Effector CD4-positive, alpha-beta T cell (primary cell): ENCODE data around the gene FER.
A peak's percentile ranks its signal among the peaks of the same experiment; 100 is the strongest.
"Not testable (repeated sequence)": the region's sequence is repeated elsewhere in the genome, so short reads cannot be mapped to it uniquely, and the experiment has no call there.

Source experiments
- DNase-seq: peaks from one replicate; pipeline ENCODE4 v3.0.0-alpha.2; 2020
- total RNA-seq: gene quantifications from one replicate; lab custom pipeline; 2026; lab: John Stamatoyannopoulos, UW

Gene FER
- 15.8 reads per million, percentile 41 among the genes with 10 or more reads in this experiment for total RNA-seq

GRCh38 chr5:108747774-108748400 lies at the start of gene FER:
FER (plus strand) TSS chr5:108747897; CDS start chr5:108798183, 50,286 bp downstream.
- DNase-seq, result peak; percentile 43

DNA sequence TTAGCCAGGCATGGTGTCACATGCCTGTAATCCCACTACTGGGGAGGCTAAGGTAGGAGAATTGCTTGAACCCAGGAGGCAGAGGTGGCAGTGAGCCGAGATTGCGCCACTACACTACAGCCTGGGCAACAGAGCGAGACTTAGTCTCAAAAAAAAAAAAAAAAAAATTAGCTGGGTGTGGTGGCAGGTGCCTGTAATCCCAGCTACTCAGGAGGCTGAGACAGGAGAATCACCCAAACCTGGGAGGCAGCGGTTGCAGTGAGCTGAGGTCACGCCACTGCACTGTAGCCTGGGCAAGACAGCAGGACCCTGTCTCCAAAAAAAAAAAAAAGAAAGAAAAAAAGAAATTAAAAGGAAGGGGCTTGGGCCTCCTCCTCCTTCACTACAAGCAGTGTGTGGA lies 47.3 kb upstream of the FER start:
- not testable (repeated sequence) for DNase-seq

DNA sequence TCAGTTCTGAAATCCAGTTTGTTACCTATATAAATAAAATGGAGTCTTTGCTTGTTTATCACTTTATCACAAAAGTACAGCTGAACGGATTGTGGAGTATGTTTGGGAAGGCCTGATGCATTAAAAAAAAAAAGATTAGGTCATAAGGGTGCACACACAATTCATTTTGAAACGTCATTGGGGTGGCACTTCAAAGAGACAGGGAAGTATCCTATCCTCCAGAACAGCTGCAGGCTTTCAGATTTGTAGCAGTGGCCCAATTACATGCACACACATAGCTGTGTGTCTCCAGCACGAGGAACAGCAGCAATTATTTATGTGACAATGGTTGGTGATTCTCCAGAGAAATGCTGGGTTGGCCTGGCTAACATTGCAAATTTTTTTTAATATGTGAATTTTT lies 46.8 kb upstream of the FER start:
- no peak for DNase-seq

DNA sequence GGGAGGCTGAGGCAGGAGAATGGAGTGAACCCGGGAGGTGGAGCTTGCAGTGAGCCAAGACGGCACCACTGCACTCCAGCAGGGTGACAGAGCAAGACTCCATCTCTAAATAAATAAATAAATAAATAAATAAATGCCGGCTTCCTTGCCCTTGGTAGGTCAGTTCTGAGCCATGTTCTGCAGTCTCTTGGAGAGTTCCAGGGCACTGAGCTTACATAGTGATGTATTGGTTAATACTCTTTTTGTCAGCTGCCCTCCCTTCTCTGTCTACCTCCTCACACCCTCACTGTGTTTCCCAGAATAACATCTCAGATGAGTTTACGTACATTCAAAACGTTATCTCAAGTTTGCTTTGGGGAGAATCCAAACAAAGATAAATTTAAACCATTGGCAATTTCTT lies 45.2 kb upstream of the FER start:
- no peak for DNase-seq

DNA sequence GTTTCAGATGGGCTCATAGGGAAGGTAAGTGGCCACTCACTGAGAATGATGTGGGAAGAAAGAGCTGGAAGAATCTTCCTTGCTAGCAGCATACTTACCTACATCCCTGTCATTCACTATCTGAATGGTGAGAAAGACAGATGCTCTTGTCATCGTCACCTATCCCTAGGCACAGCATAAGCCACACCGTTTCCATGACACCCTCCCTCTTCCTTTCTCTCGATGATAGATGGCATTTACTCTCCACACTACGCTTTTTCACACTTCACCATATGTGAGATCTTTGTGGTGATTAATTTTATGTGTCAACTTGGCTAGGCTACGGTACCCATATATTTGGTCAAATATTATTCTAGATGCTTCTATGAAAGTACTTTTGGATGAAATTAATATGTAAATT lies 44.4 kb upstream of the FER start:
- no peak for DNase-seq

- no peak for DNase-seq
Observed at GRCh38 chr5:108707141-108707540, 40.6 kb upstream of the FER start.

GRCh38 chr5:108711898-108712297 lies 35.8 kb upstream of the FER start:
- no peak for DNase-seq

GRCh38 chr5:108715408-108715807 lies 32.3 kb upstream of the FER start:
- DNase-seq, result no peak

DNA sequence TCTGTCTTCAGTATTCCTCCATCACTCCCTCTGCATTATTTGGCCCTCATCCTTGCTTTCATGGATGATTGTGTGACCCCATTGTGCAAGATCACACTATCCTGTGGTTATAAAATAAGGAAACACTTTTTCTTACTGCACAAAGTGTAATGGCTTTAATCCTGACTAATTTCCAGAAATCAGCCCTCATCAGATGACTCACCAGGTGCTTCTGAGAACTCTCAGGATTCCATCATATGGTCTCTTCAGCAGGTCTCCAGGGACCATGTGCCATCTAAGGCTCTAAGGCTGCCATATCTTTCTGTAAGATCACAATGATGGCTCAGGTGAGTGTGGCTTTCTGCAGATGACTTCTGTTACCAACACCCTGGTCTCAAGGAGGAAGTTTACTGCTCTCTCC lies 27.3 kb upstream of the FER start:
- DNase-seq, result no peak

DNA sequence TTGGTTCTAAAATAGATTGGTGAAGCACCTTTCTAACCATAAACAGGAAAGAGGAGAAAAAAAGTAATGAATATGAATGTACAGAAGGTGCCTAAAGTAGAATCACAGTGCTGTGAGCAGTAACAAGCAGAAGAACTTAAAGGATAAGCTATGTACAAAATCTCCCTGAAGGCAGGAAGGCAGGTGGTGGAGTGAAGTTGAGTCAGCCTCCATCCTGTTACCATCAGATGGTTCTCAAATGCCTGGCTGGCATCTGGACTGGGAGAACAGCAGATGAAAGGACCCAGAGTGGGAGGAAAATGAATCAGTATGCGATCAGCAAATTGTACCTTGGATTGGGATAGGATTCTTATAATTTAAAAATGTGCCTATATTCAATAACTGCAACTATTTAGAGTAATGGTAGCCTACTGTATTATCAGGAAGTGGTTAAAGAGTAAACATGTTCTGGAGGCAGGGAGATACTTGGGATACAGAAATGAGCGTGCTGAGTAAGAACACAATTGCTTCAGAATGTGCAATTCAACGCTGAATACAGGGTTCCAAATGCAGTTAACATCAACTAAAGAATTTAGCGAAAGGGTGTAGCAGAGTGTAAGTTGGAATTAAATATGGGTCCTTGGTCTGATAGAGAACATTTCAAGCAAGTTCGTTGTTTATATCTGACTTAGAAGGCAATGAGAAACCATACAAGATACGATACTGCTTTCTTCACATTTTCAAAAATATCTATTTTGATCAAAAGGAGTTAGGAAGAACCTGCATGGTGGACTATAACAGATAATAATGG lies 21.1 kb upstream of the FER start:
- no peak for DNase-seq

DNA sequence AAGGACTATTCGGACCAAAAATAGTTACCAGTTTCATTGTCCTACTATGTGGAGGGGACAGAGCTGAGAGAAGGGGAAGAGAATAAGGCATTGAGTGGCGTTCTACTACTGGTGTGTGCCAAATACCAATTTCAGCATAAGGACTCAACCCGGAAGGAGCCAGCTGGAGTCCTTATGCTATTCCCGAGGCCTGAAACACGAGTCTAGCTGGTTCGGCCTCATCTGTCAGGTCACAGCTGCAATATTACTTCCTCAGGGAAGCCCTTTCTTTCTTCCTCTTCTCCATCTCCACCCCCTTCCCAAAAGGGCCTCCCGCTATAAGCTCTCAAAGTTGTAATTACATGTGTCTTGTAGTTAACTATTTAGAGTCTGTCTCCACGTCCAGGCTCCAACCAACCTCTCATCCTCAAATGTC lies 20.5 kb upstream of the FER start:
- DNase-seq, result no peak

DNA sequence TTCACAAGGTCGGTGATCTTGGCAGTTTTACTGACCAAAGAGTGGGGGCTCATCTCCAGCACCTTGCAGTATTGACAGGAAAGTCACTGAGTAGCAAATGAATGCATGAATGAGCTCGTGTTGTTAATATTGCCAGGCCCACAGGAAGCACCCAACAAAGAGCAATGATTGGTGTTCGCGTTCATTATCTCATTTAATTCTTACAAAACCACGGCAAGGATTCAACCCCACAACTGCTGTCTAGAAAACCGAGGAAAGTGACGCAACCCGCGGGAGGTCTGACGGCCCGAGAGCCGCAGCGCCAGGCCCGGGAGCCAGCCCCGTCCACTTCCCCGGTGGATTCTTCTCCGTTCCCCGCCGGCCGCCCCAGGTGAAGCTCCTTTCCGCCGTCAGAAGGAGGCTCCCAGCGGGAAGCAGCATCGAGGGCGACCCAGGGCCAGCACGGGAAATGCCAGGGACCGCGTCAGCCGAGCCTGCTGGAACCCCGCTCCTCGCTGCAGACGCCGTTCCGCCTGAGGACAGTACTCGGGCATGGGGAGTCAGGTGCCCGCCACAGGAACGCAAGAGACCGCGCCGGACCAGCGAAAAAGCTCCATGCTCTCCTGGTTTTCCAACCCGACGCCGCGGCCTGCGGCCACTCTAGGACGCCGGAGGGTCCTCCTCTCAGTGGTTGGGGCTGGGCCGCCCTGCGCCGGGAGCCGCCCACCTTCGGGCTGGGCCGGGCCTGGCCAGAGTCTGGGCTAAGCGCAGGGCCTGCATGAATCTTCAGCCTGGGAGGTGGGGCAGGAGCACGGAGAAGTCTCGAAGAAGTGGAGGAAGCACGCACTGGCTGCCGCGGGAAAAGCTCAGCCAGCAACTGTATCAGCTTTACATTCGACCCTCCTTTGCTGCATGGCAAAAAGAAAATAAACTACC lies 19.8 kb upstream of the FER start:
- peak; percentile 19 for DNase-seq

DNA sequence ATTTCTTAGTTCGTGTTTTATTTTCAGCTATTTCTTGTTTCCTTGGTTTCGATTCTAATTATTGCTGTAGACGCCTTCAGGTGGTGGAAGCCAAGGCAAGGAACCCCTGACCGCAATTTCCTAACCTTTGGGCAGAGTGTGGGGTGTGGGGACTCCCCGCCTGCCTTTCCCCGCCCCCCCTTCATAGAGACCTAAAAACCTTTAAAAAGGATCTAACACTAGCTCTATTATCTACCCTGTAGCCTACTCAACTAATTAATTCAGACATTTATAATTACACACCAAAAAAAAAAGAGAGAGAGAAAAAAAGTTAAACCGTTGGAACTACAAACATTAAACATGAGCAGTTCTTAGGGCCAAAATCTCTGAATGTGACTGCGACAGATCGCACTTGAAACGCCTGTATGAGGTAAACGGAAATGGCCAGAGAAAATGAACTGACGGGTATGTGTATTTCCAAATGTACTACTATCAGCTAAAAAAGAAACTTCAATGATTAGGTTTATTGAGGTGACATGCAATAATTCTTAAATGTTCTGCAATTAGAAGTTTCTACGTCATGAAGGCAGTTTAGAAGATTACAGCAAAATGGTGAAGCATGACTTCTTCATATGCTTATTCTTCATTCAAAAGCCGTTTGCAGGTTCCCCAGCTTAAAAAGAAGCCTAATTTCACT lies 19.0 kb upstream of the FER start:
- DNase-seq, result peak; percentile 21

DNA sequence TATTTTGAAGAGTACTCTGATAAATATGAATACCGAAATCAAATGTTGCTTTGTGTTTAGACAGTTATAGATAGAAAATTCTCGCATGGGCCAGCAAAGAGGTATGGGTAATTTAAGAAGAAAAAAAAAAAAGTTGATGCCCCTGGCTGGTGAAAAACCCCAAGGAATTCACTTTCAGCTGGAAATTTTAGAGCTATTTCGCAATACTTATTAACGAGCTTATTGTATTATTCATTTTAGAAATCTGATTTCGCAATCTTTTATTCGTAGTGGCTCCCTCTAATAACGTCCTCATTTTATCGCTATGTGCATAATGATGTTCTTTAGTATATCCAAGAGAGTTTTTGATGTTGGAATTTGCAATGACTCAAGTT lies 18.5 kb upstream of the FER start:
- no peak for DNase-seq

DNA sequence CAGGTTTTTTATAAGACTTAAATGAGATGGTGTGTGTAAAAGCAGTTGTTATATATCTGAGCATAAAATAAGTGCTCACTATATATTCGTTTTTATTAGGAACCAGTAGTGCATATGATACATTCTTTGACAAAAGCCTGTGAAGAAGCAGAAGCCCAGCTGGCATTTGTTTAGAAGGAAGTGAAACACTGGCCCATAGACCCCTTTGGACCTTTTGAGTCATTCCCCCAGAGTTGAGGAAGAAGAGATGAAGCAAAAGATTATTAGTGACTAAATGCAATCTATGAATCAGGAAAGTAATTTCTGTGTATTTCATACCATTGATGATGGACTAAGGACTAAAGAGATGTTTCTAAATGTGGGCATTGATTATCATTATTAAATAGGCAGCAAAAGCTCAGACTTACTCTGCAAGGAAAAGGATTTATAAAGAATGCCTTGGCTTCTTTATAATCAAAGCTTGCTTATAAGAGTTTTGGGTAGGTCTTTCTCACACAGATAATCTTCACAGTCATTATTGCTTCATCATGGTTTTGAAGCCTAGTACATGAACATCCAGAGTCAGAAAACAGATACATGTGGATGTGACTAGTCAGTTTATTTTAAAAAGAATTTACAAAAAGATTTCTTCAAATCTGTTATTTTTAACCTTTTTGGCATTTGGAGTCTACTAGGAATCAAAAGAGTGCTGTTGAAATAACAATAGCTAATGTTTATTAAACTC lies 16.9 kb upstream of the FER start:
- DNase-seq, result no peak

DNA sequence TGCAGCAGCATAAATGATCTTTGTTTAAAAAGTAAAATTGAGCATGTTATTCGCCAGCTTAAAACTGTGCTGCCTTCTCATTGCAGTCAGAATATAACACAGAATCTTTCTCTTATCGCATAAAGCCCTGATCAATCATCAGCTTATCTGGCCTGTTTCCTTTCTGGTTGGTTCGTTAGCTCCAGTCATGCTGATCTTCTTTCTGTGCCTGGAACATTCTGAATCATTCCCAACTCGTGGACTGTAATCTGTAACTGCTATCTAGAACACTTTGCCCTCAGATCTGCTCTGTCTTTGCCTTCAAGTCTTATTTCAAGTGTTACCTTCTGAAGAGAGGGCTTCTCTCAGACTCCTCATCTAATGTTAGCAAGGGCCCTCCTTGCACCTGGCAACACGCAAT lies 11.9 kb upstream of the FER start:
- DNase-seq, result no peak

- no peak for DNase-seq
Observed at GRCh38 chr5:108736855-108737254, 10.8 kb upstream of the FER start.

- DNase-seq, result no peak
Observed at GRCh38 chr5:108739376-108739775, 8.3 kb upstream of the FER start.

GRCh38 chr5:108739906-108740305 lies 7.8 kb upstream of the FER start:
- DNase-seq, result no peak

GRCh38 chr5:108743319-108743718 lies 4.4 kb upstream of the FER start:
- DNase-seq, result no peak

GRCh38 chr5:108743846-108744245 lies 3.9 kb upstream of the FER start:
- DNase-seq, result no peak

DNA sequence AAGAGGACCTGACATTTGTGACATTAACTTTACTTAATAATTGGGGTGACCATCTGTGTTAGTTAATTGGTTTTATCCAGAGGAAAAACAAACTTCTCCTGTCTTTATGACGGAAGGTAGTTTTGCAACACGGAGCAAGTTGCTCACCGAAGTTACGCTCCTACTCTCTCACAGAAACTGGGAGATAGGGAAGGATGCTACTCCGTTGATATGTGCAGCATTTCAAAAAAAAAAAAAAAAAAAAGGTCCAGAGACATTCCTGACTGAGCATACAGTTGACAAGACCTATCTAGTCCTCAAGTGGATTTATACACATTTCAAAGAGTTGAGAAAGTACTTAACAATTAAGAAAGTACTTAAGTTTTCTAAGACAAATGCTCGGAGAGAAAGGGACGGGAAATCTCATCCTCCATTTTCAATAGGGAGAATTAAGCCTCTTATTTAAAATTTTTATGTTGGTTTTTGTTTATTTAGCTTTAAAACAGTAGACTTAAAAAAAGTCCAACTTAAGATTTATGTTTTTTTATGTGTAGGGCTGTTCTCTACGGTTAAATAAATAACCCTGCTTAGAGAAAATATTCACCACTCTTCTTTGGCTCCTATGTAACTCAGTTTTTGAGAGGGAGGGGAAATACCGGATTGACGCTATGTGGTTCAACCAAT lies 455 bp upstream of the FER start:
- no peak for DNase-seq
